Erythroblast (primary cell): ENCODE results near the gene CD8B2.

Experiments used
- GATA1 ChIP-seq: IDR thresholded peaks from 2 replicates; pipeline ENCODE4 v1.6.1; 2011; ENCODE audit warnings: low read depth, mild to moderate bottlenecking, control low read depth, low read length, moderate library complexity
- POLR2A ChIP-seq: IDR thresholded peaks from 2 replicates; pipeline ENCODE4 v1.6.1; 2011; ENCODE audit warnings: mild to moderate bottlenecking, low read length

DNA sequence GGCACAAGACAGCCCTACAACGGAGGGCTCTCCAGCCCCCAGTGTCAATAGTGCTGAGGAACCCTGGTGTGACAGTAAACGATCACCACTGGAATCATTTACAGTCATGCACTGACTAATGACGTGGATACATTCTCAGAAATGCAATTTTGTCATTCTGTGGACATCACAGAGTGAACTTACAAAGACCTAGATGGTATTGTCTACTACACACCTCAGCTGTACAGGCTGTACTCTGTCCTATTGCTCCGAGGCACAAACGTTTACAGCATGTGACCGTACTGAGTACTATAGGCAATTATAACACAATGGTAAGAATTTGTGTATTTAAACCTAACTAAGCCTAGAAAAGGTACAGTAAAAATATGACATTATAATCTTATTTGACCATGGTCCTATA, 67.2 kb downstream of the CD8B2 start:
- no peak for TF ChIP-seq POLR2A
- TF ChIP-seq GATA1, result no peak
